Measurements from ENCODE around the gene UBE2Z.

- TF ChIP-seq CTCF (IDR thresholded peaks at IDR 0.05; ENCODE audit: poor library complexity) (peak; percentile 88), EZH2phosphoT487 (IDR thresholded peaks at IDR 0.05; ENCODE audit: low read depth, severe bottlenecking, unreplicated experiment) (no peak), EZH2 (IDR thresholded peaks at IDR 0.05; ENCODE audit: borderline replicate concordance) (no peak)
Measured at GRCh38 chr17:48878920-48879898, 29.0 kb upstream of the UBE2Z start.

All from hepatocyte (in vitro differentiated cells).